Stimulated activated CD8-positive, alpha-beta memory T cell treated with anti-CD3 and anti-CD28 coated beads, Interleukin-15, amount 100 ng/mL, for 48 hours (primary cell): Measurements from ENCODE around the gene ABCA13.
"Not testable (repeated sequence)": the region's sequence is repeated elsewhere in the genome, so short reads cannot be mapped to it uniquely, and the experiment has no call there.

Experiments used
- DNase-seq, 2 donors: peaks; one replicate each; pipeline ENCODE4 v3.0.0-alpha.2; 2020; ENCODE audit warnings: low read depth in 2 of 2

The ABCA13 gene

GRCh38 chr7:48173756-48174382, 2.6 kb downstream of the ABCA13 start:
- DNase-seq = no peak

GRCh38 chr7:48175019-48175418, 3.8 kb downstream of the ABCA13 start:
- DNase-seq = no peak

- DNase-seq = no peak
These were observed 5.2 kb downstream of the ABCA13 start for GRCh38 chr7:48176356-48176893.

- no peak for DNase-seq
These were observed 6.0 kb downstream of the ABCA13 start for GRCh38 chr7:48177271-48177670.

DNA sequence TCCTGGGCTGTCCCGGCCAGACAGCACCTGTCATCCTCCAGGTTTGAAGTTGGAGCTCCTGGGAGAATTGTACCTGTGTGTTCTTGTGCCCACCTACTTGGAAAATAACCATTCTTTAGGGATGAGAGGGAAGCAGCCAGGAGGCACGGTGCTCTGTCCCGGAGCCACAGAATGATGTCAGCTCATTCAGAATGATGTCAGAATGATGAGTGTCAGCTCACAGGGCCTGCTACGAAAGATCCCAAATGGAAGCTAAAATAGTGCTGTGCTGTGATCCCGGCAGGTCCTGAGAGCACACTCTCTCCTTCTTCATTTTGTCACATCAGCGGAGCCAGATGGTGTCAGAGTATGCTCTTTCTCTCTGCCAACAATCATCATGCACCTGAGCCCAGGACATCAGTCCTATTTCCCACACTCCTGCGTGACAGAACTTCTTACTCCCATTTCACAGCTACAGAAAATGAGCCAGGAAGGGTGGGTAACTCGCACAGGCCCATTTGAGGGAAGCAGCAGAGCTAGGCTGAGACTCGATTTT, 8.3 kb downstream of the ABCA13 start:
- DNase-seq = no peak

DNA sequence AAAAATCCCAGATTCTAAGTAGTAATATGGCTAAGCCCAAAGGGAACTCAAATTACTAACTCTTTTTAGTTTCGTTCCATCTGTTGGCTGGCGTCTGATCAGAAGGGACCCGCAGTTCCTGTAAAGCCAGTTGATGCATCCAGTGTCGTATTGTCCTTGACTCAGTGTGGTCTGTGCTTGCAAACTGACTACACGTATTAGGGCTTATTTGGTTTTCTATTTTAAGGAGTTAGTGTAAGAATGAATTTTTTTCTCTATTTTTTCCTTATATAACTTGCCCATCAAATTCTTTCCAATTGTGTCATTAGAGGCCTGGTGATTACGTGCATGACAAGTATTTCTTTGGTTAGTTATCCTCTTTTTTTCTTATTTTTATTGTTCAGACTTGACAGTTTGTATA, 9.7 kb downstream of the ABCA13 start:
- no peak for DNase-seq

- no peak for DNase-seq
These were observed 11.6 kb downstream of the ABCA13 start for GRCh38 chr7:48182718-48183369.

DNA sequence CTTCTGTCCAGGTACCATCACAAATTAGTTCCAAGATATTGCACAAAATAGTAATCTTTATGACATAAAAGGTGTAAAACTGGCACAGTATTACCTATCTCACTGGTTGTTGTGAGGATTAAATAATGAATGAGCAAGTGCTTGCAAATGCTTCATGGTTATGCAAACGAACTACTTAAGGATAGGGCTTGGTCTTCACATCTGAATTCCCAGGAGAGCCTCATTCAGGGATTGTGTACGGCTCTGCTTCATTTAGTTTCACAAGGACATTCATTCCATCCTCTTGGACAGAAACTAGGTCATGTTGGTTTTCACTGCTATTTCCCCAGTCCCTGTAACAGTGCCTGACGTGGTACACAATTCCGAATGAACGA, 12.1 kb downstream of the ABCA13 start:
- no peak for DNase-seq

- DNase-seq = no peak
These were observed 12.7 kb downstream of the ABCA13 start for GRCh38 chr7:48183965-48184364.

- no peak for DNase-seq
These were observed 17.7 kb downstream of the ABCA13 start for GRCh38 chr7:48188776-48189520.

DNA sequence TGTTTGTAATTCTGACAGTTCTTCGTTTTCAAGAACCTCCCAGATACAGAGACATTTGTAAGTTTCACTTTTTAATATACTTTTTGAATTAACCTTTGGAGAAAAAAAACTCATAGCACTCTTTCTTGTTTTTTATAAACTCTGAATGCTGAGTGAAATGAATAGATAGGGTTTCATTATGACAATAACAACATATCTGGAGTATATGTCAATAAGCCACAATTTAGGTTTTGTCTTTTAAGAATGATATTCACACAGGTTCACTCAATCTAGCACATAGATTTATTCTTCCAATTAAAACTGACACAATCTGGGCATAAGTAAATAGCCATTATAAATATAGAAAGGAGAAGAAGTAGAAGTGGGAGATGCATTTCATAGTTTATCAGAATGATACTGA, 21.7 kb downstream of the ABCA13 start:
- DNase-seq = no peak

DNA sequence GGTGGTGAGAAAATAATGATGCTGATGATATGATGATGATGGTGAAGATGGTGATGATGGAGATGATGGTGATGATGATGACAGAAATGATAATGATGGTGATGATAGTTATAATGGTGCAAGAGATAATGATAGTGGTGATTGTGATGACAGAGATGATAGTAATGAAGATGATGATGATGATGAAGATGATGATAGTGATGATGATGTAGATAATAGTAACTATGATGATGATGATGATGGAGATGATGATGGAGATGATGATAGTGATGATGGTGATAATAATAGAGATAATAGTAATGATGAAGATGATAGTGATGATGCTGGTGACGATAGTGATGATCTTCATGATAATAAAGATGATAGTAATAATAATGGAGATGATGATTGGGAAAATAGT, 22.2 kb downstream of the ABCA13 start:
- no peak for DNase-seq

DNA sequence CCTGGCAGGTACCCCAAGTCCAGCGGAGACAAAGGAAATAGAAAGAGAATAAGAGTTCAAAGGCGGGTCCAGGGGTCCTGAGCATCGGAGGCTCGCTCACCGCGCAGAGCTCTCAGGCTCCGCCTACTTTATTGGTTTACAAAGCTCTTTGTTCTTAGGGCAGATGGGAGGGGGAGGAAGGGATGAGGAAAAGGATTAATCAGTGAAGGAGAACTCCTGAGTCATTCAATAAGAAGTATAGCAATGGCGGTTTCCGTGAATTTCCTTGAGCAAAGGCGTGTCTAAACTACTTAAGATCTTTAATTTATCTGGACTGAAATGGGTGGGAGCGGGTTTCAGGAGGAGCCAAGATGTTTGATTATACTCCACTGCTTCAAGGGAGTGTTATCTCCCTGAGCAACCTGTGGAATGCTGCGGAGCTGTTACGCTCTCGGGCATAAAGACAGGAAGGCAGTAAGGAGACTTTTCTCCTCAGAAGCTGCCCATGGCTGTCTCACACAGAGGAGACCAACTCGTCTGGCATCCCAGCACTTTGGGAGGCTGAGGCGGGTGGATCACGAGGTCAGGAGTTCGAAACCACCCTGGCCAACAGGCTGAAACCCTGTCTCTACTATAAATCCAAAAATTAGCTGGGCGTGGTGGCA, 29.8 kb downstream of the ABCA13 start:
- DNase-seq = not testable (repeated sequence)

- not testable (repeated sequence) for DNase-seq
These were observed 31.7 kb downstream of the ABCA13 start for GRCh38 chr7:48202916-48203315.

DNA sequence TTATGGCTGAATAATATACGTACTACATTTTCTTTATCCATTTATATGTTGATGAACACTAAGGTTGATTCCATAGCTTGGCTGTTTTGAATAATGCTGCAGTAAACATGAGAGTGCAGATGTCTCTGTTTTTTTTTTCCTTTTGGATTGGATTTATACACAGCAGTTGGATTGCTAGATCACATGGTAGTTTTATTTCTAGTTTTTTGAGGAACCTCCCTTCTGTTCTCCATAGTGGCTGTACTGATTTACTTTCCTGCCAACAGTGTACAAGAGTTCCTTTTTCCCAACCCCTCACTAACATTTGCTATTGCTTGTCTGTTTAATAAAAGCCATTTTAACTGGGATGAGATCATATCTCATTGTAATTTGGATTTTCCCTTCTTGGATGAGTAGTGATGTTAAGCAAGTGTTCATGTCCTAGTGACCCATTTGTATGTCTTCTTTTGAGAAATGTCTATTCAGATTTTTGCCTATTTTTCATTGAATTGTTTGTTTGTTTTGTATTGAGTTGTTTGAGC, 36.0 kb downstream of the ABCA13 start:
- DNase-seq = no peak

- DNase-seq = no peak
These were observed 37.8 kb downstream of the ABCA13 start for GRCh38 chr7:48209004-48209600.

GRCh38 chr7:48213226-48213625, 42.0 kb downstream of the ABCA13 start:
- DNase-seq = no peak

- no peak for DNase-seq
These were observed 46.0 kb downstream of the ABCA13 start for GRCh38 chr7:48217266-48217665.

GRCh38 chr7:48217753-48218152, 46.5 kb downstream of the ABCA13 start:
- no peak for DNase-seq

DNA sequence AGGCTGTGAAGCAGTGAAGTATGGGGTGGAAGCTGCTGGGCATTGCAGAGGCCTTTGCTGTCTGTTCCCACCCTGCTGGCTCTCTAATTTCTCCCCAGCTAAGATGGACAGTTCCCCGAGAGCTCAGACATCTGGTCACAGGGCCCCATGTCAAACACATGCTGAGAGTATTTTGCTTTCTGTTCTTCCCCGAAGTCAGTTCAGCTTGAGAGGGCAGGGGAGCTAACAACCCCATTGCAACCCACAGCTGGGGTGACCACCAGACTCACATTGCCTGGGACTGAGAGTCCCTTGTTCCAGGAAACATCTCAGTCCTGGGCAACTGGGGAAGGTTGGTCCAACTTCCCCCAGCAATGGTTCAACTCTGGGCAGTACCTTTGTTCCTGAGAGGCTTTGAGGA, 52.8 kb downstream of the ABCA13 start:
- no peak for DNase-seq

DNA sequence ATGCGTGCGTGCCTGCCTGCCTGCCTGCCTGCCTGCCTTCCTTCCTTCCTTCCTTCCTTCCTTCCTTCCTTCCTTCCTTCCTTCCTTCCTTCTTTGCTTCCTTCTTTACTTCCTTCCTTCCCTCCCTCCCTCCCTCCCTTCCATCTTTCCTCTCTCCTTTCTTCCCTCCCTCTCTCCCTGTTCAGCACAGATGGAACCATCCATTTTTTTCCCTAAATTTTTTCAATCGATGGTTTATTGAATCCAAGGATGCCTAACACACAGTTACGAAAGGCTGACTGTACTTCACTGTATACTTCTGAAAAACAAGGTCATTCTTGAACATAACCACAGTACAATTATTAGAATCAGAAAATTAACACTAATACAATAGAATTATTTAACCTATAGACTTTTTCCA, 53.8 kb downstream of the ABCA13 start:
- no peak for DNase-seq
